GM12878 (cell line): ENCODE results near the gene SLC44A3. TPM values are rescaled to one million over a fixed set of nuclear protein-coding genes. Genes with fewer than 3 reads are reported as not detected.

Source experiments
- ATAC-seq: fragments of 200-7000 bp; cut with Tn5 transposase; 3 replicates; pipeline ENCODE4 v1.9.1; 2020; ENCODE audit warnings: mild to moderate bottlenecking, moderate library complexity
- BruUV-seq: library from RNA; stranded (reverse); fragments of 400-500 nt; replicated peaks from 2 replicates; lab custom pipeline; 2021; lab: Mats Ljungman, UMichigan
- CTCF ChIA-PET: fragments of 300-600 bp; sonication (Branson Sonifier 250); formaldehyde crosslinking; extraction: SDS; loops from one replicate; lab custom pipeline; 2021; ENCODE audit warnings: inconsistent platforms; lab: Yijun Ruan, JAX
- POLR2A ChIA-PET: fragments of 350-600 bp; formaldehyde crosslinking; extraction: SDS; loops from one replicate; lab custom pipeline; 2021; ENCODE audit warnings: inconsistent platforms; lab: Charles Lee
- RAD21 ChIA-PET: fragments of 300-600 bp; sonication (Branson Sonifier 250); formaldehyde crosslinking; loops from one replicate; lab custom pipeline; 2023; ENCODE audit warnings: antibody characterized with exemption; ENCODE audit not compliant: unreplicated experiment; lab: Charles Lee
- SMC1A ChIA-PET: fragments of 300-600 bp; sonication (Branson Sonifier 250); formaldehyde crosslinking; loops from one replicate; lab custom pipeline; 2023; ENCODE audit not compliant: unreplicated experiment, uncharacterized antibody; lab: Charles Lee
- DNase-seq: peaks from one replicate; pipeline ENCODE4 v3.0.0-alpha.2; 2011; ENCODE audit warnings: low read depth, low spot score
- FAIRE-seq: peaks from 3 replicates; lab custom pipeline; 2011; peaks lifted over from hg19 to GRCh38; lab: Jason Lieb, UNC
- H2AFZ ChIP-seq: 2 replicates; pipeline ENCODE4 v1.6.0; 2011; ENCODE audit warnings: low read depth, low read length, control low read depth; ENCODE audit not compliant: control insufficient read depth
- H3K27ac ChIP-seq: 2 replicates; pipeline ENCODE4 v1.5.1; 2011; ENCODE audit warnings: control low read depth; ENCODE audit not compliant: control insufficient read depth, insufficient read depth
- H3K27me3 ChIP-seq, 2 experiments: replicated peaks in 1 of 2; 2 replicates each; pipeline versions ENCODE4 v1.6.0 to v1.6.1; 2011; ENCODE audit warnings: low read length in 1 of 2; ENCODE audit not compliant: control insufficient read depth in 2 of 2, insufficient read depth in 2 of 2
- H3K36me3 ChIP-seq, 2 experiments: 2 replicates each; pipeline ENCODE4 v1.5.1; 2011; ENCODE audit warnings: low read length in 1 of 2; ENCODE audit not compliant: control insufficient read depth in 2 of 2, insufficient read depth in 2 of 2
- H3K4me1 ChIP-seq: 2 replicates; pipeline ENCODE4 v1.6.1; 2011; ENCODE audit warnings: mild to moderate bottlenecking, low read length, moderate library complexity, mixed read lengths; ENCODE audit not compliant: control insufficient read depth, insufficient read depth
- H3K4me2 ChIP-seq: 2 replicates; pipeline ENCODE4 v1.6.0; 2011; ENCODE audit warnings: control low read depth; ENCODE audit not compliant: control insufficient read depth, insufficient read depth
- H3K4me3 ChIP-seq: fragments of 200-600 bp; sonication (generic); 2 replicates; pipeline ENCODE4 v1.5.1; 2016
- H3K79me2 ChIP-seq: 2 replicates; pipeline ENCODE4 v1.6.0; 2011; ENCODE audit warnings: low read length; ENCODE audit not compliant: control insufficient read depth, insufficient read depth
- H3K9ac ChIP-seq: 2 replicates; pipeline ENCODE4 v1.8.0; 2011; ENCODE audit warnings: low read length, control low read depth, mixed read lengths; ENCODE audit not compliant: control insufficient read depth, insufficient read depth
- H3K9me3 ChIP-seq: replicated peaks from 3 replicates; pipeline ENCODE4 v1.5.1; 2011; ENCODE audit warnings: mild to moderate bottlenecking, low read length; ENCODE audit not compliant: control insufficient read depth, insufficient read depth
- H4K20me1 ChIP-seq: 2 replicates; pipeline ENCODE4 v1.6.0; 2011; ENCODE audit not compliant: control insufficient read depth, insufficient read depth
- ATF3 ChIP-seq: IDR thresholded peaks from 2 replicates; pipeline ENCODE4 v1.6.1; 2011; ENCODE audit warnings: low read depth, mild to moderate bottlenecking, low read length, moderate library complexity, borderline replicate concordance; ENCODE audit errors: extremely low read depth
- CEBPB ChIP-seq, 2 experiments: fragments of 150-350 bp in 1 of 2; IDR thresholded peaks; 2 replicates each; pipeline ENCODE4 v1.6.1; 2012 to 2014; ENCODE audit warnings: low read depth in 2 of 2, low read length in 2 of 2, borderline replicate concordance in 1 of 2, inconsistent platforms in 1 of 2
- FOS ChIP-seq: IDR thresholded peaks from 3 replicates; pipeline ENCODE4 v1.6.1; 2011; ENCODE audit warnings: borderline replicate concordance; ENCODE audit not compliant: insufficient read length; ENCODE audit errors: extremely low read depth
- GATAD2B ChIP-seq: fragments of 450-650 bp; conservative IDR thresholded peaks from 2 replicates; pipeline ENCODE4 v1.6.1; 2017; ENCODE audit warnings: low read depth, mild to moderate bottlenecking, moderate library complexity
- IRF3 ChIP-seq: fragments of 450-650 bp; IDR thresholded peaks from 2 replicates; pipeline ENCODE4 v1.6.1; 2014; ENCODE audit warnings: mild to moderate bottlenecking
- JUND ChIP-seq: IDR thresholded peaks from 2 replicates; pipeline ENCODE4 v1.6.1; 2012; ENCODE audit warnings: low read depth, mild to moderate bottlenecking, low read length, improper control_type of control experiment, moderate library complexity
- NFYA ChIP-seq: IDR thresholded peaks from 2 replicates; pipeline ENCODE4 v1.6.1; 2011; ENCODE audit warnings: low read depth, mild to moderate bottlenecking, low read length, improper control_type of control experiment, borderline replicate concordance
- RELA ChIP-seq: fragments of 450-650 bp; IDR thresholded peaks from 2 replicates; pipeline ENCODE4 v1.8.0; 2014; ENCODE audit warnings: borderline replicate concordance; ENCODE audit not compliant: partially characterized antibody
- SMARCA5 ChIP-seq: fragments of 450-650 bp; IDR thresholded peaks from 2 replicates; pipeline ENCODE4 v1.6.1; 2017; ENCODE audit warnings: mild to moderate bottlenecking
- SREBF2 ChIP-seq: IDR thresholded peaks from 2 replicates; pipeline ENCODE4 v1.6.1; 2012; ENCODE audit warnings: mild to moderate bottlenecking, low read length
- SRF ChIP-seq, 2 experiments: IDR thresholded peaks; 2 replicates each; pipeline ENCODE4 v1.6.1; 2011; ENCODE audit warnings: low read depth in 2 of 2, low read length in 2 of 2, mild to moderate bottlenecking in 1 of 2, moderate library complexity in 1 of 2
- STAT3 ChIP-seq: IDR thresholded peaks from 2 replicates; pipeline ENCODE4 v1.6.1; 2011; ENCODE audit warnings: low read depth, low read length, improper control_type of control experiment
- SUPT20H ChIP-seq: IDR thresholded peaks from 2 replicates; pipeline ENCODE4 v1.6.1; 2011; ENCODE audit warnings: low read depth, mild to moderate bottlenecking, low read length, moderate library complexity, borderline replicate concordance; ENCODE audit not compliant: control insufficient read depth
- ZNF622 ChIP-seq: fragments of 450-650 bp; IDR thresholded peaks from 2 replicates; pipeline ENCODE4 v1.6.1; 2017; ENCODE audit warnings: mild to moderate bottlenecking, inconsistent platforms
- ZZZ3 ChIP-seq: IDR thresholded peaks from 2 replicates; pipeline ENCODE4 v1.6.1; 2011; ENCODE audit warnings: low read depth; ENCODE audit not compliant: control insufficient read depth, insufficient read length
- WGBS: methylation state at CpG from one replicate; pipeline ENCODE4 v1.1.6; 2016; ENCODE audit warnings: low lambda C conversion rate; ENCODE audit not compliant: insufficient replicate concordance, insufficient coverage; ENCODE audit errors: missing lambda C conversion rate; 5-methylcytosine and 5-hydroxymethylcytosine counted together
- in situ Hi-C: fragments of 300-500 bp; cut with MboI; formaldehyde crosslinking; loops from 9 replicates; pipeline ENCODE4 v1.14.3; 2018; ENCODE audit warnings: mixed read lengths
- intact Hi-C: fragments of 100-400 bp; cut with micrococcal nuclease; formaldehyde crosslinking; loops from one replicate; pipeline ENCODE4 v1.14.2; 2022; ENCODE audit not compliant: unreplicated experiment
- polyA plus RNA-seq, 11 experiments: library from polyadenylated mRNA; depleted of rRNA in 4 of 11; unstranded in 6 of 11; stranded (reverse) in 5 of 11; fragments of >200 nt; fragmentation: Nextera tagmentation in 4 of 11; fragmentation: Illumina TruSeq in 1 of 11; extraction: Ambion mirVana in 4 of 11; extraction: Trizol in 1 of 11; gene quantifications; 1 replicate in 1 of 11; 2 replicates in 10 of 11; pipeline versions ENCODE4 v1.2.1 to v1.2.3, GENCODE V29; 2011 to 2016; ENCODE audit warnings: inconsistent platforms in 2 of 11, missing spikeins in 2 of 11, low read depth in 1 of 11
- total RNA-seq, 4 experiments: library from RNA; depleted of rRNA in 3 of 4; stranded (reverse); fragments of >200 nt in 3 of 4; fragmentation: Illumina TruSeq in 1 of 4; extraction: Trizol in 1 of 4; gene quantifications; 2 replicates each; pipeline versions ENCODE4 v1.2.1 to v1.2.3, GENCODE V29; 2013 to 2021
- TF ChIP-seq, protein P1 (sequence below): fragments of 450-650 bp; IDR thresholded peaks from 2 replicates; pipeline ENCODE4 v1.6.1; 2017; ENCODE audit warnings: low read depth, mild to moderate bottlenecking, moderate library complexity
- TF ChIP-seq, protein P2 (sequence below): fragments of 450-650 bp; IDR thresholded peaks from 2 replicates; pipeline ENCODE4 v1.6.1; 2017; ENCODE audit warnings: mild to moderate bottlenecking, moderate library complexity

SLC44A3 gene
- total and polyA plus RNA-seq, 10 of the 15 experiments (the other 5 are each of a cell fraction or from before 2014, with no cell fraction given), result not detected

DNA sequence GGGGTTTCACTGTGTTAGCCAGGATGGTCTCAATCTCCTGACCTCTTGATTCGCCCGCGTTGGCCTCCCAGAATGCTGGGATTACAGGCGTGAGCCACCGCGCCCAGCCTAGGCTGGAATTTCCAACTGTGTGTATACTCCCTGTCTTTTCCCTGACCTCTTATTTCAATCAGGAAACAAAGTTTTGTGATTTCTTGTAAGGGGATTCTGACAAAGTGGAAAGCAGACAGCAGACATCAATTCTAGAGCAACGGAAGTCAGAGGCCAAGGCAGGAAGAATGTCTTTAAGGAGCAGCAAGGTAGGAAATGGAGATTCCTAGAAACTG, 36.0 kb upstream of the SLC44A3 start (continued):
- TF ChIP-seq IRF3 (no peak), SUPT20H (no peak), ZNF622 (no peak), NFYA (no peak), RELA (no peak), JUND (no peak), CEBPB (IDR thresholded peaks at IDR 0.05; ENCODE audit: borderline replicate concordance in 1 of 2, low read depth in 2 of 2, low read length in 2 of 2) (no peak), STAT3 (no peak), SRF (IDR thresholded peaks at IDR 0.05; ENCODE audit: low read depth in 2 of 2, low read length in 2 of 2) (no peak), ATF3 (no peak), FOS (no peak), GATAD2B (no peak)

DNA sequence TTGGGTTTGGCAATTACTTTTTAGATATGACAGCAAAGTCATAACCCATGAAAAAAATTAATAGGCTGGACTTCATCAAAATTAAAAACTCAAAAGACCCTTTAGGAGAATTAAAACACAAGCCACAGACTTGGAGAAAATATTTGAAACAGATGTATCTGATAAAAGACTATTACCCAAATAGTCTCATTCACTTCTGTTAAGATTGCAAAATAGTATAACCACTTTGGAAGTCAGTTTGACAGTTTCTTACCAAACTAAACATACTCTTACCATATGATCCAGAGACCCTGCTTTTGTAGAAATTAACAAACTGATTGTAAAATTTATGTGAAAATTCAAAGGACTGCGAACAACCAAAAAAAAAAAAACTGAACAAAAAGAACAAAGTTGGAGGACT, 32.5 kb upstream of the SLC44A3 start:
- no TSS peak for BruUV-seq
- Histone ChIP-seq H2AFZ (no peak overlapping the region), H4K20me1 (no peaks in the 10 kb centered on the region), H3K4me1 (peaks cover 4% of the 10 kb centered on the region; the same call in 1 of the 2 replicates), H3K27me3 (no peaks in the 10 kb centered on the region), H3K79me2 (no peaks in the 10 kb centered on the region), H3K4me3 (no peak overlapping the region), H3K9ac (no peak overlapping the region), H3K4me2 (no peak overlapping the region), H3K36me3 (no peaks in the 10 kb centered on the region), H3K27ac (no peak overlapping the region), H3K9me3 (no peaks in the 10 kb centered on the region)
- CTCF ChIA-PET, result no interaction called here
- no peak for DNase-seq
- intact Hi-C loops (loop anchor here (2.0 kb wide), 1 partner anchor 19 kb away; no protein-coding TSS in a partner anchor), in situ Hi-C loops (no loop called here)
- POLR2A ChIA-PET, result no interaction called here
- SMC1A ChIA-PET, result no interaction called here
- FAIRE-seq, result no peak
- WGBS, result 40% methylated on average over 1 of the region's 1 CpG
- RAD21 ChIA-PET, result no interaction called here
- ATAC-seq, result no peak
- TF ChIP-seq, protein P1, sequence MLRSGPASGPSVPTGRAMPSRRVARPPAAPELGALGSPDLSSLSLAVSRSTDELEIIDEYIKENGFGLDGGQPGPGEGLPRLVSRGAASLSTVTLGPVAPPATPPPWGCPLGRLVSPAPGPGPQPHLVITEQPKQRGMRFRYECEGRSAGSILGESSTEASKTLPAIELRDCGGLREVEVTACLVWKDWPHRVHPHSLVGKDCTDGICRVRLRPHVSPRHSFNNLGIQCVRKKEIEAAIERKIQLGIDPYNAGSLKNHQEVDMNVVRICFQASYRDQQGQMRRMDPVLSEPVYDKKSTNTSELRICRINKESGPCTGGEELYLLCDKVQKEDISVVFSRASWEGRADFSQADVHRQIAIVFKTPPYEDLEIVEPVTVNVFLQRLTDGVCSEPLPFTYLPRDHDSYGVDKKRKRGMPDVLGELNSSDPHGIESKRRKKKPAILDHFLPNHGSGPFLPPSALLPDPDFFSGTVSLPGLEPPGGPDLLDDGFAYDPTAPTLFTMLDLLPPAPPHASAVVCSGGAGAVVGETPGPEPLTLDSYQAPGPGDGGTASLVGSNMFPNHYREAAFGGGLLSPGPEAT, result no peak
- TF ChIP-seq, protein P2, sequence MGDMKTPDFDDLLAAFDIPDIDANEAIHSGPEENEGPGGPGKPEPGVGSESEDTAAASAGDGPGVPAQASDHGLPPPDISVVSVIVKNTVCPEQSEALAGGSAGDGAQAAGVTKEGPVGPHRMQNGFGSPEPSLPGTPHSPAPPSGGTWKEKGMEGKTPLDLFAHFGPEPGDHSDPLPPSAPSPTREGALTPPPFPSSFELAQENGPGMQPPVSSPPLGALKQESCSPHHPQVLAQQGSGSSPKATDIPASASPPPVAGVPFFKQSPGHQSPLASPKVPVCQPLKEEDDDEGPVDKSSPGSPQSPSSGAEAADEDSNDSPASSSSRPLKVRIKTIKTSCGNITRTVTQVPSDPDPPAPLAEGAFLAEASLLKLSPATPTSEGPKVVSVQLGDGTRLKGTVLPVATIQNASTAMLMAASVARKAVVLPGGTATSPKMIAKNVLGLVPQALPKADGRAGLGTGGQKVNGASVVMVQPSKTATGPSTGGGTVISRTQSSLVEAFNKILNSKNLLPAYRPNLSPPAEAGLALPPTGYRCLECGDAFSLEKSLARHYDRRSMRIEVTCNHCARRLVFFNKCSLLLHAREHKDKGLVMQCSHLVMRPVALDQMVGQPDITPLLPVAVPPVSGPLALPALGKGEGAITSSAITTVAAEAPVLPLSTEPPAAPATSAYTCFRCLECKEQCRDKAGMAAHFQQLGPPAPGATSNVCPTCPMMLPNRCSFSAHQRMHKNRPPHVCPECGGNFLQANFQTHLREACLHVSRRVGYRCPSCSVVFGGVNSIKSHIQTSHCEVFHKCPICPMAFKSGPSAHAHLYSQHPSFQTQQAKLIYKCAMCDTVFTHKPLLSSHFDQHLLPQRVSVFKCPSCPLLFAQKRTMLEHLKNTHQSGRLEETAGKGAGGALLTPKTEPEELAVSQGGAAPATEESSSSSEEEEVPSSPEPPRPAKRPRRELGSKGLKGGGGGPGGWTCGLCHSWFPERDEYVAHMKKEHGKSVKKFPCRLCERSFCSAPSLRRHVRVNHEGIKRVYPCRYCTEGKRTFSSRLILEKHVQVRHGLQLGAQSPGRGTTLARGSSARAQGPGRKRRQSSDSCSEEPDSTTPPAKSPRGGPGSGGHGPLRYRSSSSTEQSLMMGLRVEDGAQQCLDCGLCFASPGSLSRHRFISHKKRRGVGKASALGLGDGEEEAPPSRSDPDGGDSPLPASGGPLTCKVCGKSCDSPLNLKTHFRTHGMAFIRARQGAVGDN, result no peak
- TF ChIP-seq SMARCA5, result no peak
- no peak for TF ChIP-seq ZNF622
- no peak for TF ChIP-seq SREBF2
- TF ChIP-seq ZZZ3, result no peak
